Measurements from ENCODE around the gene ADAM8. TPM values are rescaled to one million over a fixed set of nuclear protein-coding genes. Genes with fewer than 3 reads are reported as not detected.

Gene ADAM8
- total and polyA plus RNA-seq, 8 donors, result 2.0 to 9.8 (median 6.2) TPM

GRCh38 chr10:133309720-133310398, 33.2 kb upstream of the ADAM8 start:
- ATAC-seq, result peak in 2 of 4 donors; percentile 5 to 6
- no peaks in the 10 kb centered on the region for H3K27me3 ChIP-seq
- 60 to 62% methylated on average over 33 of the region's 33 CpGs for WGBS, 2 donors
- intact Hi-C loops (cut with DNase I), result no loop called here
- peak overlapping the region in 2 of 4 donors; percentile 91 to 97 for H3K4me3 ChIP-seq
- FAIRE-seq, result no peak
- TF ChIP-seq, protein P1, sequence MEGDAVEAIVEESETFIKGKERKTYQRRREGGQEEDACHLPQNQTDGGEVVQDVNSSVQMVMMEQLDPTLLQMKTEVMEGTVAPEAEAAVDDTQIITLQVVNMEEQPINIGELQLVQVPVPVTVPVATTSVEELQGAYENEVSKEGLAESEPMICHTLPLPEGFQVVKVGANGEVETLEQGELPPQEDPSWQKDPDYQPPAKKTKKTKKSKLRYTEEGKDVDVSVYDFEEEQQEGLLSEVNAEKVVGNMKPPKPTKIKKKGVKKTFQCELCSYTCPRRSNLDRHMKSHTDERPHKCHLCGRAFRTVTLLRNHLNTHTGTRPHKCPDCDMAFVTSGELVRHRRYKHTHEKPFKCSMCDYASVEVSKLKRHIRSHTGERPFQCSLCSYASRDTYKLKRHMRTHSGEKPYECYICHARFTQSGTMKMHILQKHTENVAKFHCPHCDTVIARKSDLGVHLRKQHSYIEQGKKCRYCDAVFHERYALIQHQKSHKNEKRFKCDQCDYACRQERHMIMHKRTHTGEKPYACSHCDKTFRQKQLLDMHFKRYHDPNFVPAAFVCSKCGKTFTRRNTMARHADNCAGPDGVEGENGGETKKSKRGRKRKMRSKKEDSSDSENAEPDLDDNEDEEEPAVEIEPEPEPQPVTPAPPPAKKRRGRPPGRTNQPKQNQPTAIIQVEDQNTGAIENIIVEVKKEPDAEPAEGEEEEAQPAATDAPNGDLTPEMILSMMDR (IDR thresholded peaks at IDR 0.05), result no peak
- H3K36me3 ChIP-seq, result peaks cover 0 to 11% (median 4%) of the 10 kb centered on the region in 3 donors
- peaks cover 10 to 20% (median 15%) of the 10 kb centered on the region in 3 donors for H3K4me1 ChIP-seq
- peak overlapping the region; percentile 93 to 98 (median 98) for H3K27ac ChIP-seq
- H3K9me3 ChIP-seq, result no peaks in the 10 kb centered on the region
- DNase-seq, result peak; percentile 59 to 92 (median 80)

GRCh38 chr10:133309100-133309719, 32.5 kb upstream of the ADAM8 start:
- ATAC-seq, result peak; percentile 86 to 94 (median 92)

DNA sequence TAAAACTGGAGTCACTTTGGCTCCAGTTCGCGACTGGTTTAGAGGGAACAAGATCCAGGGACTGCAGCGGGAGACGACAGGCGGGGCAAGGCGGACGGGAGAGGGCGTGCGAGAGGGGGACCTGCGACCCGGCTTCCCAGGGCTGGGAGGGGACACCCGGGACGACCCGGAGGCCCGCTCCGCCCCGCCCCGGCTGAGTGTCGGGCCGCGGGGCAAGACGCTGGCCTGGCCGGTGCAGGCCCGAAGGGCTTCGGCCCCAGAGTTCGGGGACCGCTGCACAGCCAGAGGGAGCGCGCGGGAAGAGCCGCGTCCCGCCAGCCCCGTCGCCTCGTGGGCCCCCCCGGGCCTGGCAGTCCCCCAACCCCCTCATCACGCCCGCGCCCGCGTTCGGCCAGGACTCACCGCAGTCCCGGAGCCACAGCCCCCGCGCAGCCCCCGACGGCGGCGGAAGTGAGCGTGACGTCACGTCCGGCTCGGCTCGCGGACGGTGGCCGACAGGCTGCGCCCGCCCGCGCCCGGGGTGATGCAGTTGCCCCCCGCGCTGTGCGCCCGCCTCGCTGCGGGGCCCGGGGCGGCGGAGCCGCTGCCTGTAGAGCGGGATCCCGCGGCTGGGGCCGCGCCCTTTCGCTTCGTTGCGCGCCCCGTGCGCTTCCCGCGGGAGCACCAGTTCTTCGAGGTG, 31.9 kb upstream of the ADAM8 start, which contains the start of the genes TUBGCP2 and ZNF511:
Gene TUBGCP2 (minus strand): TSS at position 452 of the 679 bp plus-strand sequence. CDS start 5,931 bp downstream, outside the sequence.
Gene ZNF511 (plus strand): TSS at position 494 of the 679 bp plus-strand sequence. CDS start 30 bp downstream, at position 524.
- FAIRE-seq, result no peak

More at GRCh38 chr10:133309100-133309719, 32.5 kb upstream of the ADAM8 start:
- Histone ChIP-seq H3K4me1 (peaks cover 10 to 20% (median 15%) of the 10 kb centered on the region in 3 donors), H3K36me3 (peaks cover 0 to 11% (median 4%) of the 10 kb centered on the region in 3 donors), H3K4me3 (peak overlapping the region; percentile 87 to 97 (median 90)), H3K27me3 (no peaks in the 10 kb centered on the region), H3K9me3 (no peaks in the 10 kb centered on the region), H3K27ac (peak overlapping the region; percentile 93 to 98 (median 98))
- no peak for FAIRE-seq
- intact Hi-C loops (cut with DNase I), result no loop called here
- TF ChIP-seq, protein P1 (IDR thresholded peaks at IDR 0.05), result no peak
- peak; percentile 93 to 100 (median 98) for DNase-seq
- WGBS, 2 donors, result 11 to 15% methylated on average over 32 to 46 of the region's 46 CpGs

GRCh38 chr10:133307776-133308420, 31.2 kb upstream of the ADAM8 start:
- intact Hi-C loops (cut with DNase I), result no loop called here

More for the DNA sequence above, 31.9 kb upstream of the ADAM8 start, which contains the start of the genes TUBGCP2 and ZNF511:
- 1% methylated on average over 71 to 89 of the region's 89 CpGs for WGBS, 2 donors
- Histone ChIP-seq H3K4me3 (peak within 1 kb of the TSS; percentile 87 to 97 (median 90)), H3K27me3 (no peaks in the 10 kb centered on the region), H3K27ac (peak within 1 kb of the TSS; percentile 93 to 98 (median 98)), H3K9me3 (no peaks in the 10 kb centered on the region), H3K36me3 (peaks cover 0 to 11% (median 4%) of the 10 kb centered on the region in 3 donors), H3K4me1 (peaks cover 10 to 20% (median 15%) of the 10 kb centered on the region in 3 donors)
- ATAC-seq (peak; percentile 66 to 84 (median 83)), DNase-seq (peak; percentile 83 to 96 (median 90))
- TF ChIP-seq, protein P1 (IDR thresholded peaks at IDR 0.05), result no peak
- intact Hi-C loops (cut with DNase I), result no loop called here

More at GRCh38 chr10:133307776-133308420, 31.2 kb upstream of the ADAM8 start:
- TF ChIP-seq, protein P1 (IDR thresholded peaks at IDR 0.05), result peak; percentile 44 to 70 (median 60)
- peak; percentile 86 to 94 (median 89) for DNase-seq
- Histone ChIP-seq H3K36me3 (peaks cover 0 to 11% (median 4%) of the 10 kb centered on the region in 3 donors), H3K27me3 (no peaks in the 10 kb centered on the region), H3K4me1 (peaks cover 10 to 20% (median 15%) of the 10 kb centered on the region in 3 donors), H3K9me3 (no peaks in the 10 kb centered on the region), H3K27ac (peak overlapping the region; percentile 93 to 98 (median 98)), H3K4me3 (peak overlapping the region; percentile 87 to 97 (median 90))
- peak; percentile 48 to 66 (median 60) for ATAC-seq
- WGBS, 2 donors, result 1 to 2% methylated on average over 25 of the region's 25 CpGs
- FAIRE-seq, result no peak

All from pancreas (tissue), 10 donors.